Measurements from ENCODE around the gene ARRB1. TPM values are rescaled to one million over a fixed set of nuclear protein-coding genes. Genes with fewer than 3 reads are reported as not detected.

ARRB1 gene
- total and polyA plus RNA-seq, 10 of the 15 experiments (the other 5 are each of a cell fraction or from before 2014, with no cell fraction given) = 0.39 to 12.9 (median 1.7) TPM

- ChIA-PET POLR2A (no interaction called here), SMC1A (ENCODE audit: uncharacterized antibody, unreplicated experiment) (no interaction called here), RAD21 (ENCODE audit: unreplicated experiment) (interaction anchor here (1.2 to 1.7 kb wide), 2 partner anchors 98 to 99 kb away, joined by 3 read pairs; no protein-coding TSS in a partner anchor), CTCF (interaction anchor here (4.2 to 16.9 kb wide), 2 partner anchors 56 to 100 kb away, joined by 36 to 406 read pairs; no protein-coding TSS in a partner anchor)
- no peak overlapping the region for H3K9ac ChIP-seq (ENCODE audit: control insufficient read depth, insufficient read depth, low read length)
- no peak overlapping the region for H3K4me3 ChIP-seq
- H3K36me3 ChIP-seq (ENCODE audit: control insufficient read depth in 2 of 2, insufficient read depth in 2 of 2, low read length in 1 of 2) = peaks cover 0 to 2% of the 10 kb centered on the region in 2 experiments; a peak in 2 of 4 replicates
- BruUV-seq (replicated peaks) = no TSS peak
- no peaks in the 10 kb centered on the region for H3K27me3 ChIP-seq (replicated peaks in 1 of 2; ENCODE audit: control insufficient read depth in 2 of 2, insufficient read depth in 2 of 2, low read length in 1 of 2)
- FAIRE-seq (no peak), ATAC-seq (no peak), DNase-seq (ENCODE audit: low read depth, low spot score) (no peak)
- no peaks in the 10 kb centered on the region for H4K20me1 ChIP-seq (ENCODE audit: control insufficient read depth, insufficient read depth)
- intact Hi-C loops (cut with micrococcal nuclease; ENCODE audit: unreplicated experiment) (loop anchor here (5.0 kb wide), 1 partner anchor 249 kb away; no protein-coding TSS in a partner anchor), in situ Hi-C loops (cut with MboI) (no loop called here)
- no peaks in the 10 kb centered on the region for H3K4me1 ChIP-seq (ENCODE audit: control insufficient read depth, insufficient read depth, low read length)
- H2AFZ ChIP-seq (ENCODE audit: control insufficient read depth, low read depth, low read length) = no peak overlapping the region
- 38% methylated on average over 14 of the region's 16 CpGs for WGBS (ENCODE audit: insufficient coverage, insufficient replicate concordance, low lambda C conversion rate, missing lambda C conversion rate)
- H3K79me2 ChIP-seq (ENCODE audit: control insufficient read depth, insufficient read depth, low read length) = no peaks in the 10 kb centered on the region
- H3K9me3 ChIP-seq (replicated peaks; ENCODE audit: control insufficient read depth, insufficient read depth, low read length) = no peaks in the 10 kb centered on the region
- no peak overlapping the region for H3K27ac ChIP-seq (ENCODE audit: control insufficient read depth, insufficient read depth)
- H3K4me2 ChIP-seq (ENCODE audit: control insufficient read depth, insufficient read depth) = no peak overlapping the region
- TF ChIP-seq CHD4 (IDR thresholded peaks at IDR 0.05) (no peak), CREB1 (IDR thresholded peaks at IDR 0.05; ENCODE audit: low read depth) (no peak), RB1 (IDR thresholded peaks at IDR 0.05; ENCODE audit: borderline replicate concordance) (no peak), IKZF1 (conservative IDR thresholded peaks at IDR 0.05) (no peak), IRF4 (IDR thresholded peaks at IDR 0.05; ENCODE audit: low read depth, low read length) (no peak), ZSCAN29 (IDR thresholded peaks at IDR 0.05) (no peak), PRDM15 (CRISPR knock-in tag; IDR thresholded peaks at IDR 0.05) (no peak), CUX1 (IDR thresholded peaks at IDR 0.05; ENCODE audit: insufficient replicate concordance, low read depth, low read length) (no peak), USF2 (IDR thresholded peaks at IDR 0.05; ENCODE audit: borderline replicate concordance, low read depth, low read length) (no peak), ZBTB4 (CRISPR knock-in tag; IDR thresholded peaks at IDR 0.05) (no peak), YY1 (IDR thresholded peaks at IDR 0.05; ENCODE audit: low read depth, low read length) (no peak)
Observed at GRCh38 chr11:75283391-75283931, 68.0 kb downstream of the ARRB1 start.

Measured in GM12878 (cell line).